ENCODE measurements around the gene HES3.

GRCh38 chr1:6259491-6260362, 15.7 kb downstream of the HES3 start:
- TF ChIP-seq POLR2A (IDR thresholded peaks at IDR 0.05), result no peak
- peak in 1 of 4 experiments; percentile 4 for TF ChIP-seq CTCF (IDR thresholded peaks at IDR 0.05)

Measured in uterus (tissue), 2 donors.